CMK (cell line): ENCODE data around the gene A2M.
"Not testable (repeated sequence)": the region's sequence is repeated elsewhere in the genome, so short reads cannot be mapped to it uniquely, and the experiment has no call there.

ENCODE experiments used
- DNase-seq: peaks from one replicate; pipeline ENCODE4 v3.0.0-alpha.2; 2010; ENCODE audit warnings: low read depth

A2M gene

DNA sequence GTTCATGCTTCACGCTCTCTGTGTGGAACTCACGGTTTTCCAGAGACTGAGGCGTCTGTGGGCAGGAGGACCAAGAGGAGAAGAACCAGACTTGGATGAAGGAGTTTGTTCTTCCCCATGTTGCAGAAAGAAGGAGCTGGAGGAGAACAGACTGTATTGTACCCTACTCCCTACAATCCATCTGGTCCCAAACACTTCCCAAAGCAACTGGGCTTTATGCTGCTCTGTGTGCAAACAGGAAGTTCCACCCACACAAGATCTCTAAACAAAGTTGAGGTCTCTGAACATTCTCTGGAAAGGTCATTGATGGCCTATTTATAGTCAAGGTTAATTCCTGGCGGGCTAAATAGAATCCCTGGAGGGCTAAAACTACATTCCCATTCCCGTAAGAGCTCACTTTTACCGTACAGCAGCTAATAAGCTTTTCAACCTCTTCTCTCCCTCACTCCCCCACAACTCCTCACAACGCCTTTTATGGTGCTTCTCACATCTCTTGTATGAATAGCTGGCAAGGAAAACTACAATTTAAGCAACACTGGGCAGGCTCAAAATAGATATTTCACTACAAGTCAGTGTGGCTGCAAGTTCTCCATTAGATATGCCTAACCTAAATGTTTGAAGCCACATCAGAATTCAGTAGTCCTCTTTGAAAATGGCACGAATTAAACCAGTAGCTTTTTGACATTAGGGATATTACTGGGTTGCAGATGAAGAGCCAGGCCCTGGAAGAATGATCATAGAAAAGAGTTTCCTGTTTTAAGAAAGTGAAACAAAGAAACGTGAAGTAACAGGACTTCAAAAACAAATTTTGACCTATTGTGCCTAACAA, at the start of gene A2M:
TSS of gene A2M (minus strand) at position 189 of the 829 bp plus-strand sequence. CDS start at position 119, 70 bp downstream.
- DNase-seq, result no peak

DNA sequence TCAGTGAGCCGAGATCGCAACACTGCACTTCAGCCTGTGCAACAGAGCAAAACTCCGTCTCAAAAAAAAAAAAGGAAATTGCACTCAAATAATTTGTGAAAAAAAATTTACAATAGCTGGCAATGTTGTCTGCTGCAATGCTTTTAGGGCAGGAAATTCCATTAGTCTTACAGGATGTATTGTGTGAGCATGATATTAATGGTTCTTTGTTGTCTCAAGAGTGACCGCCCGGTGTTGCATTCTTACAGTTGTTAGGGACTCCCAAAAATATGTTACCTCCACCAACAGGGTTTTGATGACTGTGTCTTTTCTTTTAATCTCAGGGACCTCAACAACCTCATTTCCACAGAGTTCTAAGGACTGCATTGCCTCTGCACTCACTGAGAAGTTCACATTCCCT, 47.7 kb upstream of the A2M start:
- no peak for DNase-seq

- no peak for DNase-seq
Observed at GRCh38 chr12:9156119-9156518, 40.4 kb upstream of the A2M start.

DNA sequence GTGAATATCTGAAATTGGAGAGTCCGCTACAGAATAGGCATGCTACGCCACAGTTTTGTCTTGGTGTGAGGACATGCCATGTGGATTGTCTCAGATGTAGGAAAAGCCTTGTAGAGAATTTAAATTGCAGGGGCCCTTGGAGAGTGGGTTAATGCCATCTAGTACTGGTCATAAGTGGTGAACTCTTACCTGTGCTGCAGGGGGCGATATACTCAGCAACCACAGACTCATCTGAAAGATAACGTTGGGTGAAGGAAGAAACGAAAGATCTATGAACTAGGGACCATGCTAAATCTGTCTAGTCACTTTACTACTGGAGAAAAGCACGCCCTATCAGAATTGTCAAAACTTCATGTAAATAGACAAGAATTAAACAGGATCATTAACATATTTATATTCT, 33.7 kb upstream of the A2M start:
- no peak for DNase-seq

DNA sequence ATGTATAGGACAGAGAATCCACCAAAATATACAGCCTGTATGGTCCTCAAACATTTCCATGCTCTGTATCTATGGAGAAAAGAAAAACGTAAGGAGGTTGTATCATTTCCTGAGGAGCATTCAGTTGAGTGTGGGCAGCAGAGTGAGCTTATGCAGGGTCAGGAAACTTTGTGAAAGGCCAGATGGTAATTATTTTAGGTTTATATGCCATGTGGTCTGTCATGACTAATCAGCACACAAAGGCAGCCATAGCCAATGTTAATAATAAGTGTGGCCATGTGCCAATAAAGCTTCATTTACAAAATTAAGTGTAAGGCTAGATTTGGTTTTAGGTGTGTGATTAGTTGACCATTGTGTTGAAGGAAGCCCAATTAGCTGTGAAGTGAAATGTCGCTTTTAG, 33.2 kb upstream of the A2M start:
- DNase-seq, result no peak

GRCh38 chr12:9147461-9147860, 31.7 kb upstream of the A2M start:
- DNase-seq, result no peak

GRCh38 chr12:9144730-9145106, 29.0 kb upstream of the A2M start:
- no peak for DNase-seq

GRCh38 chr12:9143929-9144729, 28.4 kb upstream of the A2M start:
- no peak for DNase-seq

- no peak for DNase-seq
Observed at GRCh38 chr12:9143137-9143536, 27.4 kb upstream of the A2M start.

DNA sequence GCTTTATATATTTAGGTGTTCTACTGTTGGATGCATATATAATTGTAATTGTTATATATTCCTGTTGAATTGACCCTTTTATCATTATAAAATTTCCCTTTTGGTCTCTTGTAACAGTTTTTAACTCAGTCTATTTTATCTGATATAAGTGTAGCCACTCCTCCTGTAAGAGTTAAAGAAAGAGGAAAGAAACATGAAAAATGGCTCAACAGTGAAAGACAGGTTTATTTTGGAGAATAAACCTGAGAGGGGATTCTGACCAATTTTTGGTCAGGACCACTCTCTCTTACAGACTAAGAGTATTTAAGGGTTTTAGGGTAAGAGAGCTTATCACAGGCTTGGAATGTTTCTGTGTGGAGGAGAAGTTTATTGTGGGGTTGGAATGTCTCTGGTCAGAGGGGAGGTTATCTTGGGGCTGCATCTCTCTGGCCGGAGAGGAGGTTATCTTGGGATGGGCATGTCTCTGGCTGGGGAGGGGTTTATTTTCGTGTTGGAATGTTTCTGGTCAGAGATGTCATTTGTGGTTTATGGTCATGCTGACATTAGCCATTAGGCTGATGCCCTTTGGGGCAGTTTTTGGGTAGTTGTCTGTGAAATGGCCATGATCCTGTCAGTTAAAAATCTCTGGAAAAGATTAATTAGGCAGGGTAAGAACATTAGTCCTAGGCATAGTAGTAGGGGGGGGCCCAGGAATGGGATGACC, 24.0 kb upstream of the A2M start:
- DNase-seq, result not testable (repeated sequence)

- DNase-seq, result no peak
Observed at GRCh38 chr12:9135903-9136310, 20.2 kb upstream of the A2M start.

- DNase-seq, result no peak
Observed at GRCh38 chr12:9134981-9135628, 19.4 kb upstream of the A2M start.

DNA sequence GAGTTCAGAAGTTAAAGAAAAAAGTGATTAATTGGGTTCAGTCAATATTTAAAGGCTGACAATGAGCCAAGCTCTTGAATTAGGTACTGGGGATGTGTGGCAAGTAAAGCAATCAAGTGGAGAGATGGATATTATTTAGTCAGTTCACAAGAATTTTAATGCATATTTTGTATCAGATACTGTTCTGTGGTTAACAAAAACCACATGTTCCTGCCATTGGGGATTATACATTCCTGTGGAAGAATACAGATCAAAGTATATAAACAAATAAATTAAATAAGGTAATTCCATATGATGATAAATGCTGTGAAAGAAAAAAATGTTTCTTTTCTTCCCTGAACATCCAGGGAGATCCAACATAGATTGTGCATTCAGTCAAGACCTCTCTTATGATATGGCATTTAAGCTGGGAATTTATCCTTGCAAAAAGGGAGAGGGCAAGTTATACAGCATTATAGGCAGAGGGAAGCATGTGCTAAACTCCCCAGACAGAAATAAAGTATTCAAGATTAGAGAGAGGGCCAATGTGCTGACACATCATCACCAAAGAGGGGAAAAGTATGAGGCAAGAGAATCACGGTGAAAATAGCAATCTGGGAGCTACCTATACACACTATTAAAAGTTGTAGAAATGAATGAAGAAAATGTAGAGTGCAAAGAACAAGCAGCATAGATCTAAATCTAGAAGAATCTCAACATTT, 17.6 kb upstream of the A2M start:
- no peak for DNase-seq

DNA sequence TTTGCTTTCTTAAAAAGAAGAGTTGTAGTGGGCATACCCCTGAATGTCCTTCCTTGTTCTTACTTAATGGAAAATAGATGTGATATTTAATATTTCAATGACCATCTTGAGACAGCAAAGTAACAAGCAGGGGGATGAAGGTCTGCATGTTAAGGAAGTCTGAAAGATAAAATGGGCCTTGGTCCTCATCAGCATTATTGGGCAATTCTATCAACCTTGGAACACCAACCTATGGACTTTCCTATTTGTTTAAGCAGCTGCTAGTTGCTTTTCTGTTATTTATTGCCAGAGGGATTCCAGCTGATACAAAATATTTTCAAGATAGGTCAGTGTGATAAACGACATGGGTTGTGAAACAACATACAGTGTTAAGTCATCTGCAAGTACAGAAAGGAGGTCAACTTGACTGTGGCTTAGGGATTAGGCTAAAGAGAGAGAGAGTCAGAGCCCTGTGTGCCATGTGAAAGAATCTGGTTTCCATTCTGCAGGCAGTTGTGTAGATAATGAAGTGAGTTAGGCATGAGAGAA, 16.4 kb upstream of the A2M start:
- no peak for DNase-seq

DNA sequence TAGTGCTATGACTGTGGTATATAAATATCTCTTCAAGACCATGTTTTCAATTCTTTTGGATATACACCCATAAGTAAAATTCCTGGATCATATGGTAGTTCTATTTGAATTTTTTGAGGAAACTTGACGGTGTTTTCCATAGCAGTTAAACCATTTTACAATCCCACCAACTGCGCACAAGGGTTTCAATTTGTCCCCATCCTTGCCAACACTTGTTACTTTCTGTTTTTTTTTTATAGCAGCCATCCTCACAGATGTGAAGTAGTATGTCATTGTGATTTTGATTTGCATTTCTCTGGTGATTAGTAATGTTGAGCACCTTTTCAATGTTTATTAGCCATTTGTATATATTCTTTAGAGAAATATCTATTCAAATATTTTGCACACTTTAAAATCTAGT, 14.5 kb upstream of the A2M start:
- no peak for DNase-seq

GRCh38 chr12:9127936-9128663, 12.4 kb upstream of the A2M start:
- DNase-seq, result no peak

- no peak for DNase-seq
Observed at GRCh38 chr12:9127484-9127883, 11.8 kb upstream of the A2M start.

DNA sequence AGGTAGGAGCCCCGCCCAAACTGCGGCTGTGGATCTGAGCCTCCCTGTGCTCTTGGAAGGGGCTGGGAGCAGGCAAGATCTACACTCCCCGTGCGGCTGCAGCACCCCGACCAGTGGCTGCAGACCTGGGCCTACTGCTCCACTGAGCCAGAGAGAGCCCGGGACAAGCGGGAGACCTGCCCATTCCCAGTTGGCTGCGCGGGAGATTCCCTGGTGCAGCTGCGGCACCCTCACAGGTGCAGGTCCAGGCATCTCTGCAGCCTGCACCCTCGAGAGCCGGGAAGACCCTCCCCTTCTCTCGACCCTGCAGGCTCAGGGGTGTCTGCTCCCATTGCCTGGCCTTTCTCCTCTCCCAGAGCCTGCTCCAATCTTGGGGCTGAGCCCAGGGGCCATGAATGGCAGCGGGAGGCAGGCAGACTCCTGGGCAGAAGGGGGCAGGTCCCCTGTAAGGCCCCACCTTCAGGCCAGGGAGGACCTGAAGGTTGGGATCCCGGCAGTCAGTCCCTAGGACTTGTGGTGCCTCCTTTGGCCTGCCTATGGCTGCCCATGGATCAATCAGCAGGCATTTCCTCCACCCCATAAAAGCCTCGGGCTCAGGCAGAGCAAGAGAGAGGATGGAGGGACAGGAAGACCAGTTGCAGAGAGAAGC, 8.8 kb upstream of the A2M start:
- DNase-seq, result no peak

DNA sequence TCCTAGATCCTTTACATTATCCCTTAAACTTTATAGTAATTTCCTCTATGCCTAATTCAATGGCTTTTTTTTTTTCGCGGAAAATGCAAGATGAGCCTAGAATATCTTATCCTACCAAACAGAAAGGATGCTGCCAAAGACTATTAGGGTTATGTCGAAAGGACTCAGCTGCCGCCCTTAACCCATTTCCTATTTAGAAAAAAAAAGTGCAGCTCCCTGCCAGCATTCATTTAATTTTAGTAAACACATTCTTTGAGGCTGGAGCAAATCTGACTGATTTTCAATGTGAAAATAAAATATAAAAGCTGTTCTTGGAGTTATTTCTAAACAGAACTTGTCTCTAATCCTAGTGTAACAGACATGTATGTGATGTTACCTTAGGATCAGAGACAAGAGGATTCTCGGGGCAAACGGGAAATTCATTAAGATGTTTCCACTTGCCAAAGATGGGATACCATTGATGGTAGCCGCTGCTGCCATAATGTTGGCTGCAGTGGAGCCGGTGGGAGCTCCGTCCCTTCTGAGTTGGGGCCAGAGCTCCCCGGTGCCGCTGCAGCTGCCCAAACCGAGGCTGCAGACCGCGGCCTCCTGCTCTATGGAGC, 8.2 kb upstream of the A2M start:
- no peak for DNase-seq
